GM06990 (cell line): ENCODE data around the gene CDC20B.

Experiments
- DNase-seq: peaks from one replicate; pipeline ENCODE4 v3.0.0-alpha.2; 2011; ENCODE audit not compliant: insufficient read length; ENCODE audit errors: extremely low read depth
- H3K27me3 ChIP-seq: replicated peaks from 2 replicates; pipeline ENCODE4 v1.6.0; 2011; ENCODE audit warnings: low read length; ENCODE audit not compliant: control insufficient read depth, insufficient read depth
- H3K36me3 ChIP-seq: 2 replicates; pipeline ENCODE4 v1.5.1; 2011; ENCODE audit warnings: low read length; ENCODE audit not compliant: control insufficient read depth, insufficient read depth
- H3K4me3 ChIP-seq: replicated peaks from 2 replicates; pipeline ENCODE4 v1.5.1; 2011; ENCODE audit warnings: low read depth, mild to moderate bottlenecking, control low read depth, low read length
- CTCF ChIP-seq: IDR thresholded peaks from 2 replicates; pipeline ENCODE4 v1.5.1; 2011; ENCODE audit warnings: low read length, control low read depth, mild to moderate bottlenecking, inconsistent platforms; ENCODE audit not compliant: insufficient read depth, poor library complexity, severe bottlenecking

The CDC20B gene

GRCh38 chr5:55143624-55144023, 29.4 kb downstream of the CDC20B start:
- Histone ChIP-seq H3K27me3 (no peaks in the 10 kb centered on the region), H3K4me3 (no peak overlapping the region), H3K36me3 (no peaks in the 10 kb centered on the region)
- no peak for TF ChIP-seq CTCF
- no peak for DNase-seq

DNA sequence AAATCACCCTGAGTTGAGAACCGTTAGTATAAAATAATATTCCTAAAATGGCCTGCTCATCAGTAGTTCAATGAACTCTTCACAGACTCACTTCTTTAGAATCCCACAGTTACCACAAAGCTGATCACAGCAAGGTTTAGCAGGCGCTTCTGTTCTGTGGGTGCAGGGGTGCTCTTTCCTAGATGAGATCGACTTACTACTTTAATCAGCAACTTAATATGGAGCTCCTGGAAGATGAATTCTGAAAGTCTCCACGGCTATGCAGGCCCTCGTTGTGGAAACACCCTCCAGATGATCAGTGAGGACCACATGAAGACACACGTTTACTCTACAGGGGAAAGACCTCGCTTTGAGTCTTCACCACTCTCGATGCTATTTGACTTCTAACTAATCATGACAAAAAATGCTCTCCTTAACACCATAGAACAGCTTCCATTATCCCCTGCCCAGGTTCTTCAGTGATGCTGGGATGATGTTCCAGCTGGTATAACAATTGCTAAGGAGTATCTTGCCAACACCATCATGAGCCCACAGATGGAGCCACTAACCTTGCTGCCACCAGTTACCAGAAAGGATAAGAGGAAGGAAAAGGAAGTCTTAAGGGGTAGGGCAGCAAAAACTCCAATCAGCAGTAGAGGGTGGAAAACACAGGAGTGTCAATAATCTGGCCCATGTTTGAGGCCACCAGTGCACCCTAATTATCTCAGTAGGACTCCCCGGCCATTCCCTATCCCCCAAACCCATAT, 30.9 kb downstream of the CDC20B start:
- TF ChIP-seq CTCF, result no peak
- H3K27me3 ChIP-seq, result no peaks in the 10 kb centered on the region
- no peak overlapping the region for H3K4me3 ChIP-seq
- no peaks in the 10 kb centered on the region for H3K36me3 ChIP-seq
- no peak for DNase-seq

DNA sequence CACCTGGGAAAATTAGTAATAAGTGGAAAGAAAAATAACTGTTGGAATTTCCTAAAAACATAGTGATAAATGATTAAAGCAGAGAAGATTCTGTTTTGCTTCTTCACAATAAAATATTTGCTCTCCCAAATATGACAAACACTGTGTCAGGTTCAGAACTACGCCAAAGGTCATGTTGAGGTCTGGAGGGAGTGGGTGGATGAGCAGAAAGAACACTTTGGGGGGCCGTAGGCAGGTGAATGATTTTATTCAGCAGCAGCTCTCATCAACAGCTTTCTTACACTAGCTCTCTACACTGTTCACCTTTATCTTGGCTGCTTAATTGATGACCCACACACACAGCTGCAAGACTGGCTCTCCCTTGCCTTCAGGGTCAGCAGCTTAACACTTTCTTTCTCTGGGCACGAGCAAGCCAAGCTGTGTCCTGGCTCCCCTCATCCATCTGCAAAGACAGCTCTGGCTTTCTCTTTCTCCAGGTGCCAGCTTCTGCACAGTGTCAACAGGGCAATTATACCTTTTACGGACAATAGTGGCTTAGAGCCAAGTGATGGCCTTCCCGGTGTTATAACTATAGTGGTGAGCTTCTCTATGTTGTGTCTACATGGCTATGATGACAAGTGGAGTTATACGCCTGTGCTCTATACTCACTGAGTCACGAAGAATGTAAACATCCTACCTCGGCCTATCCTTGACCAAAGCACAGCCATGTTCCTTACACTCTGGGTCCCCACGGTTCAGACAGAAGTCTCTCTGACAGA, 31.9 kb downstream of the CDC20B start:
- H3K36me3 ChIP-seq, result no peaks in the 10 kb centered on the region

DNA sequence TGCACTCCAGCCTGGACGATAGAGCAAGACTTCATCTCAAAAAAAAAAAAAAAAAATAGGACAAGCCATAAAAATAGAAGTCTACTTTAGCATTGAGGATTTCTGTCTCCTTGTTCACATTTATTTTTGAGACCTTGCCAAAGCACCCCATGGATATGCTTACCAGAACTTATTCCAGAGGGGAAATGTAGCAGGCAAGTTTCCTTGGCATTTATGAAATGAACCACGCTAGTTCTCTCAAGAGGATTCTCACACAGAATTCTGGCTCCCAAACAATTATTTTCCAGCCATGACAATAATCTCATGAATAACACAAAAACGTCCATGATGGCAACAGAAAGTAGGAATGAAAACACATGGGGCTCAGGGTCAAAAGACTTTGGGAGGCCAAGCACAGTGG, 36.5 kb downstream of the CDC20B start:
- H3K36me3 ChIP-seq, result no peaks in the 10 kb centered on the region
- H3K27me3 ChIP-seq, result no peaks in the 10 kb centered on the region
- TF ChIP-seq CTCF, result no peak
- no peak for DNase-seq
- no peak overlapping the region for H3K4me3 ChIP-seq

More for the DNA sequence above, 31.9 kb downstream of the CDC20B start:
- no peak overlapping the region for H3K4me3 ChIP-seq
- H3K27me3 ChIP-seq, result no peaks in the 10 kb centered on the region
- TF ChIP-seq CTCF, result no peak
- DNase-seq, result no peak

- H3K36me3 ChIP-seq, result no peaks in the 10 kb centered on the region
- DNase-seq, result no peak
- no peak overlapping the region for H3K4me3 ChIP-seq
- no peaks in the 10 kb centered on the region for H3K27me3 ChIP-seq
- no peak for TF ChIP-seq CTCF
Measured at GRCh38 chr5:55134053-55134722, 38.8 kb downstream of the CDC20B start.
